ENCODE results near the gene SUCLG2. TPM values are rescaled to one million over a fixed set of nuclear protein-coding genes. Genes with fewer than 3 reads are reported as not detected.
A peak's percentile ranks its signal among the peaks of the same experiment; 100 is the strongest.

SUCLG2 gene
- total RNA-seq, 2 experiments from 2014 or later, result 60.0 to 63.1 TPM

- Mint-ChIP-seq H3K4me1 (peaks cover 7% of the 10 kb centered on the region), H3K9me3 (peaks cover 8% of the 10 kb centered on the region), H3K27ac (no peak overlapping the region), H3K4me3 (no peak overlapping the region), H3K36me3 (ENCODE audit: low read depth) (peaks cover 64% of the 10 kb centered on the region), H3K27me3 (no peaks in the 10 kb centered on the region)
- ChIA-PET POLR2A (no interaction called here), CTCF (no interaction called here)
- DNase-seq, result no peak
Measured at GRCh38 chr3:67620869-67621268, 33.5 kb downstream of the SUCLG2 start.

- ChIA-PET CTCF (no interaction called here), POLR2A (no interaction called here)
- no peak for DNase-seq
- H3K27ac Mint-ChIP-seq, result no peak overlapping the region
- H3K36me3 Mint-ChIP-seq (ENCODE audit: low read depth), result peaks cover 65% of the 10 kb centered on the region
- peaks cover 3% of the 10 kb centered on the region for H3K4me1 Mint-ChIP-seq
- H3K4me3 Mint-ChIP-seq, result no peak overlapping the region
- H3K9me3 Mint-ChIP-seq, result peaks cover 4% of the 10 kb centered on the region
- H3K27me3 Mint-ChIP-seq, result no peaks in the 10 kb centered on the region
Measured at GRCh38 chr3:67619991-67620390, 34.4 kb downstream of the SUCLG2 start.

- Mint-ChIP-seq H3K27me3 (no peaks in the 10 kb centered on the region), H3K36me3 (ENCODE audit: low read depth) (peaks cover 64% of the 10 kb centered on the region), H3K9me3 (peaks cover 5% of the 10 kb centered on the region), H3K4me1 (peaks cover 1% of the 10 kb centered on the region), H3K4me3 (no peak overlapping the region), H3K27ac (no peak overlapping the region)
- ChIA-PET CTCF (no interaction called here), POLR2A (no interaction called here)
- no peak for DNase-seq
Measured at GRCh38 chr3:67617518-67617917, 36.9 kb downstream of the SUCLG2 start.

GRCh38 chr3:67616046-67616445 is 38.4 kb downstream of the SUCLG2 start:
- no peak overlapping the region for H3K27ac Mint-ChIP-seq
- no peak overlapping the region for H3K4me3 Mint-ChIP-seq
- H3K4me1 Mint-ChIP-seq, result peaks cover under 1% of the 10 kb centered on the region
- CTCF ChIA-PET, result interaction anchor here (0.6 kb wide), 1 partner anchor 52 kb away, joined by 3 read pairs; no protein-coding TSS in a partner anchor
- POLR2A ChIA-PET, result no interaction called here
- no peaks in the 10 kb centered on the region for H3K27me3 Mint-ChIP-seq
- DNase-seq, result no peak
- H3K36me3 Mint-ChIP-seq (ENCODE audit: low read depth), result peaks cover 68% of the 10 kb centered on the region
- peaks cover 4% of the 10 kb centered on the region for H3K9me3 Mint-ChIP-seq

GRCh38 chr3:67614195-67614594 is 40.2 kb downstream of the SUCLG2 start:
- Mint-ChIP-seq H3K27ac (no peak overlapping the region), H3K9me3 (peaks cover 6% of the 10 kb centered on the region)

GRCh38 chr3:67610458-67610857 is 44.0 kb downstream of the SUCLG2 start:
- H3K4me3 Mint-ChIP-seq, result no peak overlapping the region
- DNase-seq, result no peak
- peaks cover 85% of the 10 kb centered on the region for H3K36me3 Mint-ChIP-seq (ENCODE audit: low read depth)
- peaks cover 9% of the 10 kb centered on the region for H3K4me1 Mint-ChIP-seq
- ChIA-PET POLR2A (no interaction called here), CTCF (interaction anchor here (1.1 kb wide), 1 partner anchor 24 kb away, joined by 3 read pairs; no protein-coding TSS in a partner anchor)
- peaks cover 8% of the 10 kb centered on the region for H3K9me3 Mint-ChIP-seq
- H3K27me3 Mint-ChIP-seq, result no peaks in the 10 kb centered on the region
- no peak overlapping the region for H3K27ac Mint-ChIP-seq

More at GRCh38 chr3:67614195-67614594, 40.2 kb downstream of the SUCLG2 start:
- H3K27me3 Mint-ChIP-seq, result no peaks in the 10 kb centered on the region
- ChIA-PET POLR2A (no interaction called here), CTCF (interaction anchor here (1.1 kb wide), 1 partner anchor 24 kb away, joined by 4 read pairs; no protein-coding TSS in a partner anchor)
- no peak for DNase-seq
- H3K36me3 Mint-ChIP-seq (ENCODE audit: low read depth), result peaks cover 74% of the 10 kb centered on the region
- H3K4me3 Mint-ChIP-seq, result no peak overlapping the region
- H3K4me1 Mint-ChIP-seq, result no peaks in the 10 kb centered on the region

GRCh38 chr3:67609709-67610108 is 44.7 kb downstream of the SUCLG2 start:
- Mint-ChIP-seq H3K4me1 (peaks cover 16% of the 10 kb centered on the region), H3K36me3 (ENCODE audit: low read depth) (peaks cover 84% of the 10 kb centered on the region), H3K9me3 (peaks cover 8% of the 10 kb centered on the region), H3K27me3 (no peaks in the 10 kb centered on the region), H3K27ac (no peak overlapping the region), H3K4me3 (no peak overlapping the region)
- ChIA-PET POLR2A (no interaction called here), CTCF (interaction anchor here (1.1 kb wide), 1 partner anchor 23 kb away, joined by 3 read pairs; no protein-coding TSS in a partner anchor)
- no peak for DNase-seq

- DNase-seq, result no peak
Measured at GRCh38 chr3:67608034-67608433, 46.4 kb downstream of the SUCLG2 start.

GRCh38 chr3:67605377-67605776 is 49.0 kb downstream of the SUCLG2 start:
- no peak overlapping the region for H3K4me3 Mint-ChIP-seq
- H3K9me3 Mint-ChIP-seq, result peaks cover 5% of the 10 kb centered on the region
- H3K27me3 Mint-ChIP-seq, result no peaks in the 10 kb centered on the region
- POLR2A ChIA-PET, result no interaction called here
- DNase-seq, result no peak
- CTCF ChIA-PET, result no interaction called here
- peaks cover 52% of the 10 kb centered on the region for H3K4me1 Mint-ChIP-seq
- no peak overlapping the region for H3K27ac Mint-ChIP-seq
- peaks cover 75% of the 10 kb centered on the region for H3K36me3 Mint-ChIP-seq (ENCODE audit: low read depth)

More at GRCh38 chr3:67608034-67608433, 46.4 kb downstream of the SUCLG2 start:
- Mint-ChIP-seq H3K9me3 (peaks cover 5% of the 10 kb centered on the region), H3K4me1 (peaks cover 28% of the 10 kb centered on the region), H3K4me3 (no peak overlapping the region), H3K36me3 (ENCODE audit: low read depth) (peaks cover 81% of the 10 kb centered on the region), H3K27me3 (no peaks in the 10 kb centered on the region), H3K27ac (no peak overlapping the region)
- CTCF ChIA-PET, result interaction anchor here (1.3 kb wide), 1 partner anchor 11 kb away, joined by 4 read pairs; no protein-coding TSS in a partner anchor
- POLR2A ChIA-PET, result no interaction called here

GRCh38 chr3:67602816-67603215 is 51.6 kb downstream of the SUCLG2 start:
- peaks cover 71% of the 10 kb centered on the region for H3K36me3 Mint-ChIP-seq (ENCODE audit: low read depth)
- POLR2A ChIA-PET, result no interaction called here
- H3K27ac Mint-ChIP-seq, result peak overlapping the region; percentile 87
- DNase-seq, result no peak
- peaks cover 71% of the 10 kb centered on the region for H3K4me1 Mint-ChIP-seq
- no peak overlapping the region for H3K4me3 Mint-ChIP-seq
- CTCF ChIA-PET, result interaction anchor here (0.7 to 1.0 kb wide), 2 partner anchors 10 to 15 kb away, joined by 3 to 4 read pairs; no protein-coding TSS in a partner anchor
- no peaks in the 10 kb centered on the region for H3K9me3 Mint-ChIP-seq
- H3K27me3 Mint-ChIP-seq, result no peaks in the 10 kb centered on the region

GRCh38 chr3:67601919-67602608 is 52.3 kb downstream of the SUCLG2 start:
- peak overlapping the region; percentile 87 for H3K27ac Mint-ChIP-seq
- H3K27me3 Mint-ChIP-seq, result no peaks in the 10 kb centered on the region
- peaks cover 75% of the 10 kb centered on the region for H3K4me1 Mint-ChIP-seq
- peak; percentile 33 for DNase-seq
- no peaks in the 10 kb centered on the region for H3K9me3 Mint-ChIP-seq
- CTCF ChIA-PET, result no interaction called here
- H3K36me3 Mint-ChIP-seq (ENCODE audit: low read depth), result peaks cover 71% of the 10 kb centered on the region
- peak overlapping the region; percentile 47 for H3K4me3 Mint-ChIP-seq
- POLR2A ChIA-PET, result no interaction called here

- H3K4me1 Mint-ChIP-seq, result peaks cover 78% of the 10 kb centered on the region
- H3K9me3 Mint-ChIP-seq, result no peaks in the 10 kb centered on the region
- POLR2A ChIA-PET, result no interaction called here
- peak overlapping the region; percentile 51 for H3K27ac Mint-ChIP-seq
- H3K27me3 Mint-ChIP-seq, result no peaks in the 10 kb centered on the region
- CTCF ChIA-PET, result no interaction called here
- peaks cover 72% of the 10 kb centered on the region for H3K36me3 Mint-ChIP-seq (ENCODE audit: low read depth)
- no peak overlapping the region for H3K4me3 Mint-ChIP-seq
- no peak for DNase-seq
Measured at GRCh38 chr3:67601385-67601784, 53.0 kb downstream of the SUCLG2 start.

- CTCF ChIA-PET, result no interaction called here
- Mint-ChIP-seq H3K27ac (no peak overlapping the region), H3K27me3 (no peaks in the 10 kb centered on the region), H3K4me3 (no peak overlapping the region), H3K4me1 (peaks cover 74% of the 10 kb centered on the region), H3K9me3 (no peaks in the 10 kb centered on the region), H3K36me3 (ENCODE audit: low read depth) (peaks cover 69% of the 10 kb centered on the region)
- no peak for DNase-seq
- POLR2A ChIA-PET, result interaction anchor here (0.6 kb wide), 1 partner anchor 9 kb away, joined by 3 read pairs; no protein-coding TSS in a partner anchor
Measured at GRCh38 chr3:67599821-67600220, 54.6 kb downstream of the SUCLG2 start.
